H54 (cell line): ENCODE measurements around the gene CYP4F12.
"Not testable (repeated sequence)": the region's sequence is repeated elsewhere in the genome, so short reads cannot be mapped to it uniquely, and the experiment has no call there.

Source experiments
- DNase-seq: peaks from one replicate; pipeline ENCODE4 v3.0.0; 2011; ENCODE audit warnings: low spot score, mixed read lengths; ENCODE audit not compliant: insufficient read length
- FAIRE-seq: peaks from 3 replicates; lab custom pipeline; 2011; peaks lifted over from hg19 to GRCh38; lab: Jason Lieb, UNC
- POLR2A ChIP-seq: IDR thresholded peaks from 2 replicates; pipeline ENCODE4 v1.6.1; 2011; ENCODE audit warnings: low read depth, mild to moderate bottlenecking, low read length

The CYP4F12 gene

DNA sequence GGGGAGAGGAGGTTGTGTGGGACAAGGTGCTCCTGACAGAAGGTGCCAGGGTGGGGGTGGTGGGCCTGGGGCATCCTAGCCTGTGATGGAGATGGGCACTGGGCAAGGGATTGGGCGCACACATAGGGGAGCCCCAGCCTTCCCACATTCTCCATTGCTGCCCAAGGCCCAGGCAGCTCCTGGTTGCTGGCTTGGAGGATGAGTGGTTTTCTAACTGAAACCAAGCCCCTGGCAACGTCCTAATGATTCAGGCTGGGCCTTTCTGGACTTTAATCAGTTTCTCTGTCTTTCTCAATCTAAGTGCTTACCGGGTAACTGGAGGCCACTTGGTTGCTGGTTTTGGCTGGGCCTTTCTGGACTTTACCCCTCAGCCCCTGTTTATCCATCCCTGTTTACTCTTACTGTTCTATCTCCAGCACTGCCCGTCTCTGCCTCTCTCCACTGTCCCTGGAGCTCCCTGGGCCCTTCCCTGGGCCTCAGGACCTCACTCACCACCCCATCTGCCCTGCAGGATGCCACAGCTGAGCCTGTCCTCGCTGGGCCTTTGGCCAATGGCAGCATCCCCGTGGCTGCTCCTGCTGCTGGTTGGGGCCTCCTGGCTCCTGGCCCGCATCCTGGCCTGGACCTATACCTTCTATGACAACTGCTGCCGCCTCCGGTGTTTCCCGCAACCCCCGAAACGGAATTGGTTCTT, 31.8 kb upstream of the CYP4F12 start:
- DNase-seq = no peak
- no peak for TF ChIP-seq POLR2A
- FAIRE-seq = no peak

DNA sequence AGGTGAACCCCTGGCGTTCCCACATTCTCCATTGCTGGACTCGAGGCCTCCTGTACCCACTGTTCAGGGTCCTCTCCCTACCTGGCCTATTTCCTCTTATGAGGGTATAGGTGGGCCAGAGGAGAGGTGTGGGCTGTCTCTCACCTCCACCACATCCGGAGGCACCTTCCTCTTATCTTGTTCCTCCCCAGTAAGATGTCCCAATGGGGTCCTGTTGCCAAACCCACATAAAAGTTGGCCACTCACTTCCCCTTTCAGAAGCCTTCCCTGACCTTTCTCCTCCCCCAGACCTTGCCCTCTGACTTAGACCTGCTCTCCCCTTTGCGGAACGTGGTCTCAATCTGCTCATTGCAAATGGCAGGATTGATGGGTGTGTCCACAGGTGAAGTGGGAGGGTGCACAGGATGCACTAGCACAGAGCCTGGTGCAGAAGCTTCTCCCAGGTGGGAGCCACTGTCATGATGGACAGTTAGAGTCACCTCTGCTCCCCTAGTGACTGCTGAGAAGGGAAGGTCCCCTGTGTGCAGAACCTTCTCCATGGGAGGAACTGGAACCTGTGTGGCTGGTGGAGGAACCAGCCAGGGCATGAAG, 30.9 kb upstream of the CYP4F12 start:
- no peak for TF ChIP-seq POLR2A
- DNase-seq = no peak
- no peak for FAIRE-seq

GRCh38 chr19:15642807-15643206, 30.1 kb upstream of the CYP4F12 start:
- FAIRE-seq = no peak
- DNase-seq = no peak
- TF ChIP-seq POLR2A = no peak

GRCh38 chr19:15643387-15643786, 29.5 kb upstream of the CYP4F12 start:
- TF ChIP-seq POLR2A = no peak
- FAIRE-seq (no peak), DNase-seq (no peak)

- no peak for DNase-seq
- TF ChIP-seq POLR2A = no peak
- no peak for FAIRE-seq
Measured at GRCh38 chr19:15644066-15644741, 28.7 kb upstream of the CYP4F12 start.

GRCh38 chr19:15644816-15645215, 28.1 kb upstream of the CYP4F12 start:
- FAIRE-seq (no peak), DNase-seq (no peak)
- TF ChIP-seq POLR2A = no peak

GRCh38 chr19:15649526-15649925, 23.4 kb upstream of the CYP4F12 start:
- DNase-seq (no peak), FAIRE-seq (no peak)
- no peak for TF ChIP-seq POLR2A

GRCh38 chr19:15650123-15650522, 22.8 kb upstream of the CYP4F12 start:
- FAIRE-seq, DNase-seq: not testable (repeated sequence)

GRCh38 chr19:15651791-15652190, 21.1 kb upstream of the CYP4F12 start:
- DNase-seq = no peak
- FAIRE-seq = no peak
- TF ChIP-seq POLR2A = no peak

GRCh38 chr19:15652559-15653278, 20.2 kb upstream of the CYP4F12 start:
- FAIRE-seq = no peak
- TF ChIP-seq POLR2A = no peak
- DNase-seq = no peak

- TF ChIP-seq POLR2A = no peak
- DNase-seq = no peak
- FAIRE-seq = no peak
Measured at GRCh38 chr19:15656467-15656866, 16.4 kb upstream of the CYP4F12 start.

- TF ChIP-seq POLR2A = no peak
- FAIRE-seq = no peak
- DNase-seq = no peak
Measured at GRCh38 chr19:15663247-15663646, 9.6 kb upstream of the CYP4F12 start.

DNA sequence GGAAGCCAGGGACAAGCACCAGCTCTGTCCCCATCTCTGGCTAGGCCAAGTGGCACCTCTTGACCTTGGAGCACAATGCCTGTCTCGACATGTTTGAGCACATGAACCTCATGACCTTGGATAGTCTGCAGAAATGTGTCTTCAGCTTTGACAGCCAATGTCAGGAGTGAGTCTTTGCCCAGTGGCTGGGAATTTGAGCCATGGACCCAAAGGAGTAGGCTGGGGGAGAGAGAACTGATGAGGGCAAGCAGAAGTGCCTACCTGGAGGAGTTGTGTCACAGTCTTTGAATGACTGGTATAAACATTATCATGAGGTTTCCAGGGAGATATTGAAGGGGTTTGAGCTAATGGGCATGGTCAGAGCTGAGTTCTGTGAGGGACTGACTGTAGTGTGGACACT, 6.7 kb upstream of the CYP4F12 start:
- FAIRE-seq = no peak
- DNase-seq = no peak
- TF ChIP-seq POLR2A = no peak

- DNase-seq = no peak
- no peak for TF ChIP-seq POLR2A
- no peak for FAIRE-seq
Measured at GRCh38 chr19:15666883-15667282, 6.0 kb upstream of the CYP4F12 start.
